A673 (cell line): Measurements from ENCODE around the gene AARS2. TPM values are rescaled to one million over a fixed set of nuclear protein-coding genes. Genes with fewer than 3 reads are reported as not detected.

Experiments used
- BruUV-seq: library from RNA; stranded (reverse); fragments of 400-500 nt; replicated peaks from 2 replicates; lab custom pipeline; 2021; lab: Mats Ljungman, UMichigan
- CTCF ChIA-PET: fragments of 300-600 bp; sonication (Branson Sonifier 250); formaldehyde crosslinking; loops from one replicate; lab custom pipeline; 2022; ENCODE audit warnings: antibody characterized with exemption; lab: Charles Lee
- POLR2A ChIA-PET: fragments of 300-600 bp; sonication (Branson Sonifier 250); formaldehyde crosslinking; loops from one replicate; lab custom pipeline; 2022; ENCODE audit warnings: antibody characterized with exemption; ENCODE audit not compliant: low non-redundant PET; lab: Charles Lee
- DNase-seq: peaks from one replicate; pipeline ENCODE4 v3.0.0-alpha.2; 2015; ENCODE audit warnings: low spot score
- H3K27ac ChIP-seq: fragments of 200-600 bp; sonication (generic); 2 replicates; pipeline ENCODE4 v1.5.1; 2016; ENCODE audit warnings: mixed run types, low read depth, mild to moderate bottlenecking, mixed read lengths, antibody characterized with exemption, low read length; ENCODE audit not compliant: poor library complexity, severe bottlenecking
- H3K27me3 ChIP-seq: fragments of 200-600 bp; sonication (generic); replicated peaks from 2 replicates; pipeline ENCODE4 v1.6.1; 2017; ENCODE audit warnings: mixed run types, low read depth, mild to moderate bottlenecking, mixed read lengths, antibody characterized with exemption, low read length; ENCODE audit not compliant: insufficient read depth, poor library complexity
- H3K36me3 ChIP-seq: fragments of 200-600 bp; sonication (generic); 2 replicates; pipeline ENCODE4 v1.6.1; 2016; ENCODE audit warnings: mixed run types, mild to moderate bottlenecking, mixed read lengths, antibody characterized with exemption, low read length; ENCODE audit not compliant: insufficient read depth, poor library complexity, severe bottlenecking
- H3K4me1 ChIP-seq: fragments of 200-600 bp; sonication (generic); 2 replicates; pipeline ENCODE4 v1.6.1; 2017; ENCODE audit warnings: mixed run types, mild to moderate bottlenecking, mixed read lengths, antibody characterized with exemption, low read length; ENCODE audit not compliant: insufficient read depth, poor library complexity, severe bottlenecking
- H3K4me3 ChIP-seq: fragments of 200-600 bp; sonication (generic); 2 replicates; pipeline ENCODE4 v1.5.1; 2016; ENCODE audit warnings: low read depth, mixed run types, mild to moderate bottlenecking, mixed read lengths, low read length; ENCODE audit not compliant: poor library complexity, severe bottlenecking
- H3K9me3 ChIP-seq: fragments of 200-600 bp; sonication (generic); 2 replicates; pipeline ENCODE4 v1.6.1; 2016; ENCODE audit warnings: mixed run types, low read depth, mild to moderate bottlenecking, mixed read lengths, antibody characterized with exemption, low read length; ENCODE audit not compliant: poor library complexity, severe bottlenecking
- EZH2 ChIP-seq: fragments of 200-600 bp; sonication (generic); IDR thresholded peaks from 2 replicates; pipeline ENCODE4 v1.6.1; 2017; ENCODE audit warnings: borderline replicate concordance, low read depth, mild to moderate bottlenecking, mixed read lengths, antibody characterized with exemption, low read length; ENCODE audit not compliant: poor library complexity, severe bottlenecking
- intact Hi-C: fragments of 100-400 bp; cut with micrococcal nuclease; formaldehyde crosslinking; loops from one replicate; pipeline ENCODE4 v1.10.0; 2022; ENCODE audit not compliant: unreplicated experiment
- total RNA-seq: library from RNA; stranded (reverse); gene quantifications from 2 replicates; pipeline ENCODE4 v1.2.3, GENCODE V29; 2021
- TF ChIP-seq, protein P1 (sequence below): fragments of 300-800, 200-600 bp; sonication (generic); conservative IDR thresholded peaks from 2 replicates; pipeline ENCODE4 v1.5.1; 2017; ENCODE audit warnings: low read depth, mild to moderate bottlenecking, antibody characterized with exemption, low read length, moderate library complexity, mixed read lengths

Gene AARS2
- total RNA-seq, 1 experiment from 2014 or later: 25.0 TPM

DNA sequence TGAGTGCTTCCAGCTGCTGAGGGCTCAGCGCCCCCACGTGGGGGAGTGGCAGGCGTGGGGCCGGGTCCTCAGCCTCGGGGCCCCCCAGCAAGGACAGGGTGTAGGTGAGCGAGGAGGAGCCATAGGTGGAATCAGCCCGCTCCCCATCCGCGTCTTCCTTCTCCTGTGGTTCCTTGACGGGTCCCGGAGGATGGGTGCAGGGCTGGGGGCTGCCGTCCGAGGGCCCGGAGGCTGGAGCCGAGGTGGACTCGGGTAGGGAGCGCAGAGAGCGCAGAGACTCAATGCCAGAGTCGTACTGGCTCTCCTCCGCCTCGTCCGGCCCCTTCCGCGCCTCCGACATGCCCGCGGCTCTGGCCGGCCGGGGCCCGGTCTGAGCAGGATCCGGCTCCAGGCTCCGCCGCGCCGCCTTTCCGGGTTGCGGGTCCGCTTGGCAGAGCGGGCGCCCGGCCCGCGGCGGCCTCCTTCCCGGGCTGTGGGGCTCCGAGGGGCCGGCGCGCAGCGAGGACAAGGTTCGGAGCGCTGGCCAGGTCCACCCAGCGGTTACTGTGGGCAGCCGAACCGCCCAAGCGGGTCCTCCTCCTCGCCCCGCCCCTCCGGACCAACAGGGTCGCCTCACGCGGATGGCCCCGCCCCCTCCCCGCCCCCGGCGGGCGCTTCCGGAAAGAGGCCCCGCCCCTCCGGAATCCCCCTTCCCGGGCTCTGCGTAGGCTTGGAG is 48.0 kb downstream of the AARS2 start, which contains the start of gene NFKBIE:
Gene NFKBIE (minus strand): TSS at position 545 of the 715 bp plus-strand sequence. CDS start 205 bp downstream, at position 340.
- TF ChIP-seq EZH2: no peak
- TF ChIP-seq, protein P1, sequence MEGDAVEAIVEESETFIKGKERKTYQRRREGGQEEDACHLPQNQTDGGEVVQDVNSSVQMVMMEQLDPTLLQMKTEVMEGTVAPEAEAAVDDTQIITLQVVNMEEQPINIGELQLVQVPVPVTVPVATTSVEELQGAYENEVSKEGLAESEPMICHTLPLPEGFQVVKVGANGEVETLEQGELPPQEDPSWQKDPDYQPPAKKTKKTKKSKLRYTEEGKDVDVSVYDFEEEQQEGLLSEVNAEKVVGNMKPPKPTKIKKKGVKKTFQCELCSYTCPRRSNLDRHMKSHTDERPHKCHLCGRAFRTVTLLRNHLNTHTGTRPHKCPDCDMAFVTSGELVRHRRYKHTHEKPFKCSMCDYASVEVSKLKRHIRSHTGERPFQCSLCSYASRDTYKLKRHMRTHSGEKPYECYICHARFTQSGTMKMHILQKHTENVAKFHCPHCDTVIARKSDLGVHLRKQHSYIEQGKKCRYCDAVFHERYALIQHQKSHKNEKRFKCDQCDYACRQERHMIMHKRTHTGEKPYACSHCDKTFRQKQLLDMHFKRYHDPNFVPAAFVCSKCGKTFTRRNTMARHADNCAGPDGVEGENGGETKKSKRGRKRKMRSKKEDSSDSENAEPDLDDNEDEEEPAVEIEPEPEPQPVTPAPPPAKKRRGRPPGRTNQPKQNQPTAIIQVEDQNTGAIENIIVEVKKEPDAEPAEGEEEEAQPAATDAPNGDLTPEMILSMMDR: peak; percentile 59
- intact Hi-C loops: loop anchor here (5.0 kb wide), 1 partner anchor 192 kb away; no protein-coding TSS in a partner anchor
- BruUV-seq: no TSS peak

DNA sequence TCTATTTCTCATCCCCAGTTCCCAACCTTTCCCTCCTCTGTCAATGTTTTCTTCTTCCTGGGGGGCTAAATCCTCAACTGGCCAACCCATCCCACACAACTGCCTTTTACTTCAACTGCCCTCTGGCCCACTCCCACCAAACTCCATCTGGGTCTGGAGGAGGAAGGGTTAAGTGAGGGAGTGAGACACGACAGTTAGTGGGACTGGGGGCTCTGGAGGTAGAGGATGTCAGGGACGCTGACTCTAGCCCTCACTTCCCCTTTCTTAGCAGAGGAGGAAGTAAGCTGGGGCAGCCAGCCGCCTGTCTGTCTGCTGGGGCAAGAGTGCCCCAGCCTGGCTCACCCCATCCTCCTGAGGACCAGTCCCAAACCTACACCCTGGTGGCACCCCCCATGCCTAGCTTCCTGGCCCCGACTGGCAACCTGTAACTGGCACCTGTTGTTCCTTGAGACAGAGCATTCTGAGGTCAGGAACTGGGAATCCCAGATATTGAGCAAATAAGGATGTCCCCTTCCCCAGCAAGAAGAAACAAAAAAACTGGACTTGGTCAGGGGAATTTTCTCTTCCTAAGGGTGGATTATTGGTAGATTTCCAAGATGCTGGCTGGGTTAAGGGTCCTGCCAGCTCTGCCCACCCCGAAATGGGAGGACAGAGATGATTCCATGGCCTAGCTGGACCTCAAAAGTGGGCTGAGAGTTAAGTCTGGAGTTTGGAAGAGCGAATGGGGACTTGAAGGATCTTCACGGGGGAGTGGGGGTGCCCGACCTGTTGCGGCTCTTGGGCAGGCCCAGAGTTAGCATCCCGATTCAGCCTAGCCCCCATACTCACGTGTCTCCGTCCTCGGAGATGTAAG is 48.8 kb downstream of the AARS2 start:
- POLR2A ChIA-PET: no interaction called here
- Histone ChIP-seq H3K27me3 (no peaks in the 10 kb centered on the region), H3K4me1 (peaks cover 20% of the 10 kb centered on the region), H3K27ac (peak overlapping the region; percentile 79), H3K9me3 (no peaks in the 10 kb centered on the region), H3K4me3 (peak overlapping the region; percentile 94), H3K36me3 (peaks cover 2% of the 10 kb centered on the region)
- DNase-seq: no peak
- TSS peak; percentile 58 for BruUV-seq
- intact Hi-C loops: loop anchor here (5.0 kb wide), 1 partner anchor 193 kb away; no protein-coding TSS in a partner anchor
- CTCF ChIA-PET: interaction anchor here (0.7 kb wide), 1 partner anchor 168 kb away, joined by 7 read pairs; no protein-coding TSS in a partner anchor
- TF ChIP-seq EZH2: no peak
- TF ChIP-seq, protein P1: no peak

More for the DNA sequence above, 48.0 kb downstream of the AARS2 start, which contains the start of gene NFKBIE:
- Histone ChIP-seq H3K27me3 (no peaks in the 10 kb centered on the region), H3K4me3 (peak within 1 kb of the TSS; percentile 94), H3K9me3 (no peaks in the 10 kb centered on the region), H3K4me1 (peaks cover 25% of the 10 kb centered on the region), H3K27ac (peak within 1 kb of the TSS; percentile 79), H3K36me3 (no peaks in the 10 kb centered on the region)
- peak; percentile 91 for DNase-seq
- CTCF ChIA-PET: interaction anchor here (0.7 kb wide), 1 partner anchor 169 kb away, joined by 7 read pairs; no protein-coding TSS in a partner anchor
- POLR2A ChIA-PET: no interaction called here

DNA sequence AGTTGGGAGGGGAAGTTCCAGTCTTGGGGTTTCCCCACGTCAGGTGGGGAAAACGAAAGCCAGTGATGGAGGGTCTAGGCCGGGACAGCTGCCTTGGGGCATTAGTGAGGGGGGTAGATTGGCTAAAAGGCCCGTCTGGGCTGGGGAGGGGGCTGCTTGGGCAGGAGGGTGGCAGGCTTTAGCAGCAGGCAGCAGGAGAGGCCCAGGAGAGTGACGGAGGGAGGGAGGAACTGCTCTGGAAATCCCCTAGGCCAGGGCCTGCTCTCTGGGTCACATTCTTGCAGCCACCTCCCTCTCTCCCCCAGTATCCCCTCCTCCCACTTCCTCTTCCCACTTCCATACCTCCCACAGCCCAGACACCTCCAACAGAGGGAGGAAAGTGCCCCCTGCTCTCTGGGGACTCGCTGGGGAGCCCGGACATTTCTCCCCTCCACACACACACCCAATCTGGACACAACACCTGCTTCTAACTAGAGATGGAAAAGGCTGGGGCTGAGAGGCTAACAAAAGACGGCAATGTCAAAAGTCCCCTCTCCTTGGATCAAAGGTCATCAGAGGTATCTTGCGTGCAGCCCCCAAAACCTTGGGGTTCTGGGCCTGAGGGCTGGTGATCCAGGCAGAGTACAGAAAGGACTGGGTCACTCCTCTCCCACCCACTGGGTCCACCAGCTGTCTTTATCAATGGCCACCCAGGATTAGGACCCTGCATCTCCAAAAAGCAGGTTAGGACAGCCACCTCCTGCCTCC is 49.6 kb downstream of the AARS2 start:
- Histone ChIP-seq H3K27me3 (no peaks in the 10 kb centered on the region), H3K4me3 (no peak overlapping the region), H3K36me3 (peaks cover 2% of the 10 kb centered on the region), H3K9me3 (no peaks in the 10 kb centered on the region), H3K4me1 (peaks cover 20% of the 10 kb centered on the region), H3K27ac (no peak overlapping the region)
- DNase-seq: no peak
- POLR2A ChIA-PET: no interaction called here
- TF ChIP-seq, protein P1: no peak
- BruUV-seq: no TSS peak
- intact Hi-C loops: no loop called here
- CTCF ChIA-PET: no interaction called here
